Superior temporal gyrus (tissue), 1 donor: ENCODE measurements around the gene EGFR.
"Not testable (repeated sequence)": the region's sequence is repeated elsewhere in the genome, so short reads cannot be mapped to it uniquely, and the experiment has no call there.

Experiments
- DNase-seq: peaks from one replicate; pipeline ENCODE4 v3.0.0-alpha.2; 2016; ENCODE audit errors: extremely low spot score

EGFR gene

GRCh38 chr7:55013851-55014250, 5.0 kb upstream of the EGFR start:
- no peak for DNase-seq

- no peak for DNase-seq
These were observed 2.6 kb upstream of the EGFR start for GRCh38 chr7:55016061-55016745.

DNA sequence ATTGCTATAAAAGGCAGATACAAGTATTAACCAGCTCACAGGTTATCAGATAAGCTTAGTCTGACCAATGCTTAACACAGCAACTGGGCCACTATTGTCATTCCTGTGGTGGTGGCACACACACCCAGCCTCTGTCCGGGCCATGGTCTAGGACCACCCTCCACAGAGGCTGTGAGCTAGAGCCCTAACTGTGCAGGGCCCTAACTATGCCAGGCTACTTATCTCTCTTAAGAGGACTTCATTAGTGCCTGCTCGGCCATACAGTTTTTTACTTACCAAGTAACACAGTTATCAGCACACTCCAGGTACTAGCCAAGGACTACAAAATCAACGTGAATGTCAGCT, 2.1 kb upstream of the EGFR start:
- no peak for DNase-seq

DNA sequence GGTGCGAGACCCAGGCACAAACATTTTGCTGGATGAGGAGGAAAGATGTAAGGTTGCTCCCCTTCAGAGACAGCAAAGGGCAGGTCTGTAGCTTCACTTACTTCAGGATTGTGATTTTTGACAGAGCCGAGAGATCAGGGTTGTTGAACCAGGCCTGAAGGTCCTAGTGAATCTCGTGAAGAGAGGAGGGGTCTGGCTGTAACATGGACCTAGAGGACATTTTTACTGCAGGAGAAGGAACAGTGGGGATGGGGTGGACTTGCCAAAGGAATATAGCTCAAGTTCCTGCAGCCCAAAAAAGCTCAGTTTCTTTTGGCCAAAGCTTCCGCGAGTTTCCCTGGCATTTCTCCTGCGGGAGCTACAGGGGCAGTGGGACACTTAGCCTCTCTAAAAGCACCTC, 976 bp upstream of the EGFR start:
- DNase-seq = no peak

- no peak for DNase-seq
These were observed 424 bp downstream of the EGFR start for GRCh38 chr7:55019191-55019690.

GRCh38 chr7:55019691-55020465, 1.1 kb downstream of the EGFR start:
- no peak for DNase-seq

DNA sequence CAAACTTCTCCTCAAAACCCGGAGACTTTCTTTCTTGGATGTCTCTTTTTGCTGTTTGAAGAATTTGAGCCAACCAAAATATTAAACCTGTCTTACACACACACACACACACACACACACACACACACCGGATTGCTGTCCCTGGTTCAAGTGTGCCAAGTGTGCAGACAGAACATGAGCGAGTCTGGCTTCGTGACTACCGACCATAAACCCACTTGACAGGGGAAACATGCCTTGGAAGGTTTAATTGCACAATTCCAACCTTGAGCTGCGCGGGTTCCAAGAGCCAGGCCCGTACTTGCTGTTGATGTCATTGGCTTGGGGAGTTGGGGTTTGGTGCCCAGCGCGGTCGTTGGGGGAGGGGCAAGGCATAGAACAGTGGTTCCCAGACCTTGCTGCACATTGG, 1.7 kb downstream of the EGFR start:
- no peak for DNase-seq

- DNase-seq = no peak
These were observed 2.2 kb downstream of the EGFR start for GRCh38 chr7:55021053-55021452.

GRCh38 chr7:55022002-55022985, 3.5 kb downstream of the EGFR start:
- DNase-seq = no peak

DNA sequence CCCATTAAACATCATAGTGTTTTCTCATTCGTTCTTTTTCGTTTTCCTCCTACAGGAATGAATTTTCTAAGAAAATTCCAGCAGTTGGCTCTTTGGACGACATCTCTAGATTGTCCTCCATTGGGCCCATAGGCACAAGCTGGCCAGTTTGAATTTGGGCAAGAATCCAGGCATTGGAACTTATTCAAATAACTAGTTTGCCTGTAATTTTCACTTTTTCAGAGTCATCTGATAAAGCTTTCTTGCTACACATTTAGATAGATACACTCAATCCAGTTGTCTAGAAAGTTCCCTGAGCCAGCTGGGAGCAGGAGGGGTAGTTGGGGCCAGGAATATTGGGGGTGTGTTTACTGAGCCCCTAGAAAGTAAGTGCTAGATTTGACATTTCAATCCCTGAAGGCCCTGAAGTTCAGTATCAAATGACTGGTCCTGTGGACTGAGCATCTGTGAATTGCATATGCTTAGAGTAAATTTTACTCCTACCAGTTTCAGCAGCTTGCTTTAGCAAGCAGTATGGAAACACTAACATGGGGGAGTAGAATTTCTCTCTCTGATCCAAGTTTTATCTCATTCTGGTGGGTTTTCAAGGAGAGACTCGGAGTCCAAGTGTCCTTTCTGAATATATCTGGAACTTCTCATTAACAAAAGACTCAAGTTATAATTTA, 5.2 kb downstream of the EGFR start:
- DNase-seq = no peak

- no peak for DNase-seq
These were observed 6.0 kb downstream of the EGFR start for GRCh38 chr7:55024776-55025175.

DNA sequence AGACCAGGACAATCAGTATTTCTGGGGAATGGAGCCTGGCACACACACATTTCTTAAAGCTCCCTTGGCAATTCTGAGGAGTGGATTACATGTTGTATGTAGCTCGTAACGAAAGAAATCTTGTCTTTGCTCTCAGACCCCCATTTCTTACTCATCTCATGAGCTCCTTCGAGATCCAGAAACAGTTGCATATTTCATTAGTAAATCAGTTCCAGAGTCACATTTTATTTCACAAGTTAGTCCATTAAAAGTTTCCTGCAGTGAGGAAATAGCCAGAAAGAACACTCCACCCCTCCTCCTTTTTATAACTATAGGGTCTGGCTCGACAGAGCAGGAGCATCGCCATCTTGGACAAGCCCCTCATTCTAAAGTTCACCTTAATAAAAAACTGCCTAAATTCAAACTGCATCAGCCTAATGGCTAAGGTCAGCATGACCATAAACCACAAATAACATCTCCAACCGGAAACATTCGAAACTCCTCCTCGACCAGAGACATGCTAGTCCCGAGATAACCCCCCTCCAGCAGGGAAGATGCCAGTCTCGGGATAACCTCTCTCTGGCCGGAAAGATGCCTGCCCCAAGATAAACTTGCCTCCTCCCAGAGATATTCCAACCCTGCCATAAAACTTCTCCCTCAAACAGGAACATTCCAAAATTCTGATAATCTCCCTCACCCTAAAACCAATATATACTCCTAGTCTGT, 7.4 kb downstream of the EGFR start:
- no peak for DNase-seq

- no peak for DNase-seq
These were observed 8.2 kb downstream of the EGFR start for GRCh38 chr7:55026867-55027490.

GRCh38 chr7:55028011-55028410, 9.2 kb downstream of the EGFR start:
- no peak for DNase-seq

DNA sequence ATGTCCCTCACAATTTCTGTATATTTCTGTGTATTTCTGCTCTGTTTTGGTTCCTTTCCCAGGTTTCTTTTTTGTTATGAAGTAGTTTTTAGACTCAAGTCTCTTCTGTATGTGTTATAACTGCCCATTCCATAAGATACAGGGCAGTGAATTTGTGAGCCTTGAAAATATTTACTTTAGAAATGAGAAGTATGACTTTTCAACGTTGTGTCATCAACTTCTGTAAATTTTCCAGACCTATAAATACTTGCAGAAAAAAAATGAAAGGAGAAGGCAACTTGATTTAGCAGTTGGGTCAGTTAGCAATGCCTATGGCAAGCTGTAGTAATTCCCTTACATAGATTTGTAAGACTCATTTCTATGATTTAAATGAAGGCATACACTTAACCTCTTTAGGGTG, 11.5 kb downstream of the EGFR start:
- no peak for DNase-seq

GRCh38 chr7:55031075-55031474, 12.3 kb downstream of the EGFR start:
- no peak for DNase-seq

DNA sequence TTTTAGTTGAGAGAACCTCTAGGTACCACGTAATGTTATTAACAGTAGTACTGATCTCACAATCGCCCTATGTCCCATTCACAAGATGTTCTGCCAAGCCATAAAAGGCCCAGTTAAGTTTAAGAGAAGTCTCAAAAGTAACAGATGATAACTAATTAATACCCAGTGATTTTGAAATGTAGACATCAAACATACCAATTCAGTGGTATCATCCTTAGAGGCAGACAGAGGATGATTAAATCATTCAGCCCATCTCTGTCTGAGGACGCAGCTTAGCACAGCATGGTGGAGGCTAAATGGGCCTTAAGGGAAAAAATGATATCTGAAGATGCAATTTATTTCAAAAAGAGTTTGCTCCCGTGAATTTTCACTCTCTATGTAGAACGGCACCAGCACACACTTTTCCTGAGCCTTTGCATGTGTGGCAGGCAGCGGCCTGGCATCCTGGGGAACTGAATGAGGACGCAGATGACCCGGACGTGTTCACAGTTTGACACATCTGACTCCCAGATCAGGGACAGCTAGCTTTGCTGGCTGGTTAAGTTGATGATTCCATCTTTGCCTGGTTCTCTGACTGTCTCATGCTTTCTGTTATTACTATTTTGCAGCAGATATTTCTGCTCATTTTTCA, 13.4 kb downstream of the EGFR start:
- DNase-seq = no peak

DNA sequence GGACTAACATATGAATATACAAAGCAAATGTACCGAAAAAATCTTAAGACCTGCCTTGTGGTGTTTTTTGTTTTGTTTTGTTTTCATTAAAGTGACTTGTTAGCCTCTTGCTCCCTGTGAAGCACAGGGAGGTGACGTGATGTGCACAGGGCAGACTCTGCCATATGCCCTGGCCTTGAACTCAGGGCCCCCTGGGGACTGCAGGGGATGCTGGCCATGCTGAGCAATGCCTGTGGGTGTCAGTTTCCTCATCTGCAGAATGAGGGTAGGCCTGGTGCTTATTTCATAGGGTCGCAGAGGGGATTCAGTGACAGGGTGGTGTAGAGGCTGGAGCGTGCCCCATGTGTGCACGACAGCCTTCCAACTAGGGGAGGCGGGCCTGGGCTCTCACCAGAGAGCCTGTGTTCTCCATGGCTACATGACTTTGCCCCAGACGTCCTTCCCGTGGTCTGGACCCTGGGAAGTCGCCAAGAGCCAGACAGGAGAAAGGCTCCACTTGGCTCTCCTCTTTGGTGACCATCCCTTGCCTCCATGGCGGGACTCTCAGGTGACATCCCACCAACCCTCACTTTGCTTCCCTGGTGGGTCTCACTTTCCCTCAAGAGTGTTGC, 14.5 kb downstream of the EGFR start:
- no peak for DNase-seq

GRCh38 chr7:55034776-55035175, 16.0 kb downstream of the EGFR start:
- DNase-seq = no peak

DNA sequence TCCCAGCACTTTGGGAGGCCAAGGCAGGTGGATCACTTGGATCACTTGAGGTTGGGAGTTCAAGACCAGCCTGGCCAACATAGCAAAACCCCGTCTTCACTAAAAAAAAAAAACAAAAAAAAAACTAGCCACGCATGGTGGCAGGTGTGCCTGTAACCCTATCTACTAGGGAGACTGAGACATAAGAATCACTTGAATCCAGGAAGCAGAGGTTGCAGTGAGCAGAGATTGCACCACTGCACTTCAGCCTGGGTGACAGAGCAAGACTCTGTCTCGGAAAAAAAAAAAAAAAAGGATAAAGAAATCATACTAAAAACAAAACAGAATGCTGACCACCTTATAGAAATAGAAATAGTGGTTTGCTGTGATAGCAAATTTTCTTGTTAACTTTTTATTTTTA, 16.6 kb downstream of the EGFR start:
- DNase-seq = not testable (repeated sequence)
